ENCODE data around the gene DOK6.

The DOK6 gene

DNA sequence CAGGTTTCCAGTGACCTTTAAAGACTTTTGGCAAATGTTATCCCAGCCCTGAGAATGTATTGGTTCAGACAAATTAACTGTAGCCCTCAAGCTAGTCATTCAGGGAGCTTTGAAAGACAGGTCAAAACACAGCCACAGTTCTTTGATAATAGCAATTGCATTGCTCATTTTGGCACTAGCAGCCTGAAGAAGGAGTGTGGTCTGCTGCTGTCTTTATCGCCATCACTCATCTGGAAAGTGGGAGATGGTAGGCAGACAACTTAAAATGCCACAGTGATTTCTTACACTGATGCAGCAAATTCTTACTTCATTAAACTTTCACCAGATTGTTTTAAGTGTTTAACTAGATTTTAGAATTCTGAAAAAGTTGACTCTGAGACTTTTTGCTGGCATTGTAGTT lies 47.2 kb downstream of the DOK6 start:
- Histone ChIP-seq H3K23ac (ENCODE audit: low read length) (no peak overlapping the region), H2BK120ac (ENCODE audit: insufficient read depth, low read length, poor library complexity) (no peak overlapping the region), H2AK5ac (ENCODE audit: low read length) (no peak overlapping the region), H3K4me1 (ENCODE audit: control insufficient read depth in 1 of 2, insufficient read depth in 2 of 2, low read length in 2 of 2) (no peaks in the 10 kb centered on the region), H4K91ac (ENCODE audit: low read depth, low read length) (no peak overlapping the region), H3K14ac (ENCODE audit: low read length) (no peak overlapping the region), H2BK5ac (ENCODE audit: low read depth, low read length, poor library complexity) (no peak overlapping the region), H3K4me2 (ENCODE audit: low read length) (no peak overlapping the region), H4K8ac (ENCODE audit: low read depth, low read length) (no peak overlapping the region), H3K27me3 (ENCODE audit: insufficient read depth, low read length) (no peaks in the 10 kb centered on the region), H3K9me3 (ENCODE audit: insufficient read depth, low read depth, low read length) (no peaks in the 10 kb centered on the region), H3K9ac (ENCODE audit: low read length) (no peak overlapping the region), H3K79me2 (ENCODE audit: control insufficient read depth, insufficient read depth, low read length, poor library complexity) (no peaks in the 10 kb centered on the region), H3K27ac (ENCODE audit: low read depth, low read length) (no peak overlapping the region), H2BK12ac (ENCODE audit: low read length) (no peak overlapping the region), H4K12ac (ENCODE audit: low read depth, low read length) (no peak overlapping the region), H3K4ac (ENCODE audit: low read depth, low read length) (no peak overlapping the region), H3K18ac (ENCODE audit: low read length) (no peak overlapping the region), H3K79me1 (ENCODE audit: low read length) (no peaks in the 10 kb centered on the region), H2AFZ (ENCODE audit: insufficient read depth, low read length, poor library complexity) (no peak overlapping the region), H3K36me3 (ENCODE audit: control insufficient read depth in 1 of 2, insufficient read depth in 2 of 2, low read length in 2 of 2) (no peaks in the 10 kb centered on the region), H3K4me3 (ENCODE audit: low read depth, low read length) (no peak overlapping the region)
- no CpG with 5 or more reads among the region's 1 CpG for WGBS (ENCODE audit: extremely low coverage, insufficient coverage, insufficient read length)
- no peak for DNase-seq

DNA sequence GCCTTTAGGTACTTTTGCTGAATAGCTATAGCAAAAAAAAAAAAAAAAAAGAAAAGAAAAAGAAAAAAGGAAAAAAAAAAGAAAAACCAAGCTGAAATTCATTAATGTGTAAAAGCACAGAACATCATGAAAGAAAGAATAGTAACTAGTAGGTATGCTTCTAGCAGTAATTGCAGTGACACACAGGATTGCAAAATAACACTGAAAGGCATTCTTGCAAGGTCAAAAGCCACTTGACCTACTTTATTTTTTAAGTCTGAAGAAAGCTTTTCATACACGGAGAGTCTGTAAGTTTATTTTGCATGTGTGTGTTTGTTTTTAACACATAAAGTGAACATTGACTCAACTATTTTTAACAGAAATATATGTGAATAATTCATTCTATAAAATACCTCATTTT lies 54.4 kb downstream of the DOK6 start:
- no CpG with 5 or more reads among the region's 1 CpG for WGBS (ENCODE audit: extremely low coverage, insufficient coverage, insufficient read length)

GRCh38 chr18:69469444-69469919 lies 68.8 kb downstream of the DOK6 start:
- peak overlapping the region; percentile 40 for H4K8ac ChIP-seq (ENCODE audit: low read depth, low read length)
- no peak overlapping the region for H3K27ac ChIP-seq (ENCODE audit: low read depth, low read length)
- no peaks in the 10 kb centered on the region for H3K4me1 ChIP-seq (ENCODE audit: control insufficient read depth in 1 of 2, insufficient read depth in 2 of 2, low read length in 2 of 2)
- H3K79me2 ChIP-seq (ENCODE audit: control insufficient read depth, insufficient read depth, low read length, poor library complexity), result no peaks in the 10 kb centered on the region
- no peak overlapping the region for H2AFZ ChIP-seq (ENCODE audit: insufficient read depth, low read length, poor library complexity)
- no peak overlapping the region for H3K14ac ChIP-seq (ENCODE audit: low read length)
- no peak overlapping the region for H2BK5ac ChIP-seq (ENCODE audit: low read depth, low read length, poor library complexity)
- H3K9ac ChIP-seq (ENCODE audit: low read length), result no peak overlapping the region
- H3K4me3 ChIP-seq (ENCODE audit: low read depth, low read length), result no peak overlapping the region
- H3K9me3 ChIP-seq (ENCODE audit: insufficient read depth, low read depth, low read length), result no peaks in the 10 kb centered on the region
- no peak overlapping the region for H3K18ac ChIP-seq (ENCODE audit: low read length)
- H3K36me3 ChIP-seq (ENCODE audit: control insufficient read depth in 1 of 2, insufficient read depth in 2 of 2, low read length in 2 of 2), result no peaks in the 10 kb centered on the region
- H3K4me2 ChIP-seq (ENCODE audit: low read length), result no peak overlapping the region
- WGBS (ENCODE audit: extremely low coverage, insufficient coverage, insufficient read length), result no CpG with 5 or more reads among the region's 27 CpGs
- H3K79me1 ChIP-seq (ENCODE audit: low read length), result no peaks in the 10 kb centered on the region
- H3K4ac ChIP-seq (ENCODE audit: low read depth, low read length), result no peak overlapping the region
- H4K91ac ChIP-seq (ENCODE audit: low read depth, low read length), result no peak overlapping the region
- no peaks in the 10 kb centered on the region for H3K27me3 ChIP-seq (ENCODE audit: insufficient read depth, low read length)
- H3K23ac ChIP-seq (ENCODE audit: low read length), result no peak overlapping the region
- H2BK120ac ChIP-seq (ENCODE audit: insufficient read depth, low read length, poor library complexity), result no peak overlapping the region
- no peak overlapping the region for H2BK12ac ChIP-seq (ENCODE audit: low read length)
- H2AK5ac ChIP-seq (ENCODE audit: low read length), result no peak overlapping the region
- H4K12ac ChIP-seq (ENCODE audit: low read depth, low read length), result no peak overlapping the region
- peak in 1 of 2 donors; percentile 11 for DNase-seq

More for the DNA sequence above, 54.4 kb downstream of the DOK6 start:
- Histone ChIP-seq H2AK5ac (ENCODE audit: low read length) (no peak overlapping the region), H3K23ac (ENCODE audit: low read length) (no peak overlapping the region), H3K9me3 (ENCODE audit: insufficient read depth, low read depth, low read length) (no peaks in the 10 kb centered on the region), H3K9ac (ENCODE audit: low read length) (no peak overlapping the region), H3K14ac (ENCODE audit: low read length) (no peak overlapping the region), H3K4ac (ENCODE audit: low read depth, low read length) (no peak overlapping the region), H4K91ac (ENCODE audit: low read depth, low read length) (no peak overlapping the region), H2BK120ac (ENCODE audit: insufficient read depth, low read length, poor library complexity) (no peak overlapping the region), H3K79me1 (ENCODE audit: low read length) (no peaks in the 10 kb centered on the region), H3K4me2 (ENCODE audit: low read length) (no peak overlapping the region), H3K27me3 (ENCODE audit: insufficient read depth, low read length) (no peaks in the 10 kb centered on the region), H3K18ac (ENCODE audit: low read length) (no peak overlapping the region), H3K36me3 (ENCODE audit: control insufficient read depth in 1 of 2, insufficient read depth in 2 of 2, low read length in 2 of 2) (no peaks in the 10 kb centered on the region), H3K4me1 (ENCODE audit: control insufficient read depth in 1 of 2, insufficient read depth in 2 of 2, low read length in 2 of 2) (no peaks in the 10 kb centered on the region), H3K4me3 (ENCODE audit: low read depth, low read length) (no peak overlapping the region), H4K12ac (ENCODE audit: low read depth, low read length) (no peak overlapping the region), H2BK12ac (ENCODE audit: low read length) (no peak overlapping the region), H3K27ac (ENCODE audit: low read depth, low read length) (no peak overlapping the region), H2BK5ac (ENCODE audit: low read depth, low read length, poor library complexity) (no peak overlapping the region), H3K79me2 (ENCODE audit: control insufficient read depth, insufficient read depth, low read length, poor library complexity) (no peaks in the 10 kb centered on the region), H2AFZ (ENCODE audit: insufficient read depth, low read length, poor library complexity) (no peak overlapping the region), H4K8ac (ENCODE audit: low read depth, low read length) (no peak overlapping the region)
- peak in 1 of 2 donors; percentile 9 for DNase-seq

GRCh38 chr18:69480460-69480859 lies 79.8 kb downstream of the DOK6 start:
- DNase-seq, result no peak
- H3K14ac ChIP-seq (ENCODE audit: low read length), result no peak overlapping the region
- H3K9ac ChIP-seq (ENCODE audit: low read length), result no peak overlapping the region
- H3K23ac ChIP-seq (ENCODE audit: low read length), result no peak overlapping the region
- H3K79me1 ChIP-seq (ENCODE audit: low read length), result no peaks in the 10 kb centered on the region
- no peak overlapping the region for H3K4me2 ChIP-seq (ENCODE audit: low read length)
- no peaks in the 10 kb centered on the region for H3K36me3 ChIP-seq (ENCODE audit: control insufficient read depth in 1 of 2, insufficient read depth in 2 of 2, low read length in 2 of 2)
- H3K27me3 ChIP-seq (ENCODE audit: insufficient read depth, low read length), result no peaks in the 10 kb centered on the region
- no peak overlapping the region for H2BK5ac ChIP-seq (ENCODE audit: low read depth, low read length, poor library complexity)
- WGBS (ENCODE audit: extremely low coverage, insufficient coverage, insufficient read length), result no CpG with 5 or more reads among the region's 5 CpGs
- no peak overlapping the region for H2BK12ac ChIP-seq (ENCODE audit: low read length)
- no peak overlapping the region for H4K8ac ChIP-seq (ENCODE audit: low read depth, low read length)
- no peak overlapping the region for H3K18ac ChIP-seq (ENCODE audit: low read length)
- no peak overlapping the region for H4K12ac ChIP-seq (ENCODE audit: low read depth, low read length)
- H2AFZ ChIP-seq (ENCODE audit: insufficient read depth, low read length, poor library complexity), result no peak overlapping the region
- no peak overlapping the region for H4K91ac ChIP-seq (ENCODE audit: low read depth, low read length)
- H3K27ac ChIP-seq (ENCODE audit: low read depth, low read length), result no peak overlapping the region
- no peak overlapping the region for H3K4me3 ChIP-seq (ENCODE audit: low read depth, low read length)
- no peak overlapping the region for H3K4ac ChIP-seq (ENCODE audit: low read depth, low read length)
- no peak overlapping the region for H2BK120ac ChIP-seq (ENCODE audit: insufficient read depth, low read length, poor library complexity)
- H3K4me1 ChIP-seq (ENCODE audit: control insufficient read depth in 1 of 2, insufficient read depth in 2 of 2, low read length in 2 of 2), result no peaks in the 10 kb centered on the region
- H3K79me2 ChIP-seq (ENCODE audit: control insufficient read depth, insufficient read depth, low read length, poor library complexity), result no peaks in the 10 kb centered on the region
- H3K9me3 ChIP-seq (ENCODE audit: insufficient read depth, low read depth, low read length), result no peaks in the 10 kb centered on the region
- H2AK5ac ChIP-seq (ENCODE audit: low read length), result no peak overlapping the region
